SH-SY5Y (cell line): ENCODE measurements around the gene BLVRA.

Experiments
- GATA2 ChIP-seq: IDR thresholded peaks from 2 replicates; pipeline ENCODE4 v1.6.1; 2011; ENCODE audit warnings: mild to moderate bottlenecking, low read depth, low read length
- GATA3 ChIP-seq: IDR thresholded peaks from 2 replicates; pipeline ENCODE4 v1.6.1; 2011; ENCODE audit warnings: low read depth, mild to moderate bottlenecking, low read length, moderate library complexity

- TF ChIP-seq GATA2 (no peak), GATA3 (no peak)
These were observed 86.2 kb downstream of the BLVRA start for GRCh38 chr7:43844662-43845061.
